Activated T-helper 2 cell treated with anti-CD3 and anti-CD28 coated beads, Interferon-gamma antibody, Interleukin-2, Interleukin-4, amounts not matched to agents 10 μg/mL and 5 μg/mL and 100 μg/mL, durations not matched to agents 14 hours and 24 hours and 36 hours (primary cell): Measurements from ENCODE around the gene MINDY2. TPM values are rescaled to one million over a fixed set of nuclear protein-coding genes. Genes with fewer than 3 reads are reported as not detected.

ENCODE experiments used
- DNase-seq: peaks from one replicate; pipeline ENCODE4 v3.0.0; 2021; ENCODE audit warnings: low spot score
- H3K27ac Mint-ChIP-seq: one replicate; pipeline ENCODE4 v1.8.0; 2021; ENCODE audit warnings: mixed read lengths
- H3K27me3 Mint-ChIP-seq: one replicate; pipeline ENCODE4 v1.8.0; 2021; ENCODE audit warnings: low read depth, mixed read lengths
- H3K36me3 Mint-ChIP-seq: one replicate; pipeline ENCODE4 v1.8.0; 2021; ENCODE audit warnings: low read depth, mixed read lengths
- H3K4me1 Mint-ChIP-seq: one replicate; pipeline ENCODE4 v1.8.0; 2021; ENCODE audit warnings: low read depth, mixed read lengths
- H3K4me3 Mint-ChIP-seq: one replicate; pipeline ENCODE4 v1.8.0; 2021; ENCODE audit warnings: low read depth, mild to moderate bottlenecking, moderate library complexity, mixed read lengths
- H3K9me3 Mint-ChIP-seq: one replicate; pipeline ENCODE4 v1.8.0; 2021; ENCODE audit warnings: mixed read lengths
- intact Hi-C: fragments of 100-400 bp; cut with micrococcal nuclease; formaldehyde crosslinking; loops from one replicate; pipeline ENCODE4 v1.15.1; 2023
- total RNA-seq: library from RNA; stranded (reverse); gene quantifications from 2 replicates; pipeline ENCODE4 v1.2.3, GENCODE V29; 2022

Gene MINDY2, protein sequence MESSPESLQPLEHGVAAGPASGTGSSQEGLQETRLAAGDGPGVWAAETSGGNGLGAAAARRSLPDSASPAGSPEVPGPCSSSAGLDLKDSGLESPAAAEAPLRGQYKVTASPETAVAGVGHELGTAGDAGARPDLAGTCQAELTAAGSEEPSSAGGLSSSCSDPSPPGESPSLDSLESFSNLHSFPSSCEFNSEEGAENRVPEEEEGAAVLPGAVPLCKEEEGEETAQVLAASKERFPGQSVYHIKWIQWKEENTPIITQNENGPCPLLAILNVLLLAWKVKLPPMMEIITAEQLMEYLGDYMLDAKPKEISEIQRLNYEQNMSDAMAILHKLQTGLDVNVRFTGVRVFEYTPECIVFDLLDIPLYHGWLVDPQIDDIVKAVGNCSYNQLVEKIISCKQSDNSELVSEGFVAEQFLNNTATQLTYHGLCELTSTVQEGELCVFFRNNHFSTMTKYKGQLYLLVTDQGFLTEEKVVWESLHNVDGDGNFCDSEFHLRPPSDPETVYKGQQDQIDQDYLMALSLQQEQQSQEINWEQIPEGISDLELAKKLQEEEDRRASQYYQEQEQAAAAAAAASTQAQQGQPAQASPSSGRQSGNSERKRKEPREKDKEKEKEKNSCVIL
- 10.7 and 11.6 TPM in 2 replicates for total RNA-seq

DNA sequence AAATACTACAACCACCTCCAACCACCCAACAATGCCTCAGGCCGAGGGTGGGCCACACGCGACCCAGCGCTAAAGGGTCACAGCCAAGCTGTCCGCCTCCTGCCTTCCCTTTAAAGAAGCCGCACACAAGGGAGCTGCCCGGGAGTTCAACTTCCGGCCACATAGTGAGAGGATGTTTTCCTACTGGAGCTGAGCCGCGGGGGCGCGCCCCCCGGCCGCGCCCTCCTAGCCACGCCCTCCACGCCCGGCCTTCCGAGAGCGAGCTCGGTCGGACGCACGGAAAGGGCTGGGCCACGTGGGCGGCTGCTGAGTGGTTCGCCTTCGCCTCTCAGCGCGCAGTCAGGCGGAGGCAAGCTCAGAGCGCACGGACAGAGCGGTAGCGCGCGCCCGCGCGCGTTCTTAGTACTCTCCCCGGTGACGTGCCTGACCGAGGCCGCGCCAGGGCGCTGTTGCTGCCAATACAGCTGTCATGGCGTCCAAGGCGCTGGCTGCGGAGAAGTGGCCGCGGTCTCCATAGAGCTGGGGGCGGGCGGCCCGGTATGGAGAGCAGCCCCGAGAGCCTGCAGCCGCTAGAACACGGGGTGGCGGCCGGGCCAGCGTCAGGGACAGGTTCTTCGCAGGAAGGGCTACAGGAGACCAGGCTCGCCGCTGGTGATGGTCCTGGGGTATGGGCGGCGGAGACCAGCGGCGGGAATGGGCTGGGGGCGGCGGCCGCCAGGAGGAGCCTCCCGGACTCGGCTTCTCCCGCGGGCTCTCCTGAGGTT is at the start of gene MINDY2:
Gene MINDY2 (plus strand): TSS at position 446 of the 764 bp plus-strand sequence. CDS start 94 bp downstream, at position 540.
- Mint-ChIP-seq H3K9me3 (no peaks in the 10 kb centered on the region), H3K27ac (peak within 1 kb of the TSS; percentile 83), H3K4me1 (peaks cover 20% of the 10 kb centered on the region), H3K4me3 (no peak within 1 kb of the TSS), H3K27me3 (no peaks in the 10 kb centered on the region), H3K36me3 (no peaks in the 10 kb centered on the region)
- intact Hi-C loops: loop anchor here (1.0 to 5.0 kb wide), 4 partner anchors 21 to 544 kb away; partner anchors contain the start of gene SLTM
- peak; percentile 94 for DNase-seq

DNA sequence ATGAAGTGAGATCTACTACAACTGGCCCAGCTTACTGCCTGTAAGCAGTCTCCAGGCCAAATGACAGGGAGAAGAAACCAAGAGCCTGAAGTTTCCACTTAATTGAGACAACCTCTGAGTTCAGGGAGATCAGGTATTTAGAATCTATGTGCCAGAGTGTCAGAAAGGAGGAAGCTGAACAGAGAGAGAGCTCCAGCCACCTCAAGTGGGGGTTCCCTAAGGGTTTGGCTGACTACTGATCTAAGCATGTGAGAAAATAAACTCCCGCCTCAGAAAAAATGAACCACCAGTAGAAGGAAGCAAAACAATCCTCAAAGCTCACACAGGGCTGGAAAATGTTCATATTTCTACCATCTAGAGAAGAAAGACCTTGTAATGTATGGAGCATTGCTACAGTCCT is 46.6 kb upstream of the MINDY2 start:
- Mint-ChIP-seq H3K4me3 (no peak overlapping the region), H3K27me3 (no peaks in the 10 kb centered on the region), H3K9me3 (no peaks in the 10 kb centered on the region), H3K36me3 (peaks cover 31% of the 10 kb centered on the region), H3K4me1 (peaks cover 25% of the 10 kb centered on the region), H3K27ac (peak overlapping the region; percentile 15)
- intact Hi-C loops: no loop called here
- DNase-seq: no peak

DNA sequence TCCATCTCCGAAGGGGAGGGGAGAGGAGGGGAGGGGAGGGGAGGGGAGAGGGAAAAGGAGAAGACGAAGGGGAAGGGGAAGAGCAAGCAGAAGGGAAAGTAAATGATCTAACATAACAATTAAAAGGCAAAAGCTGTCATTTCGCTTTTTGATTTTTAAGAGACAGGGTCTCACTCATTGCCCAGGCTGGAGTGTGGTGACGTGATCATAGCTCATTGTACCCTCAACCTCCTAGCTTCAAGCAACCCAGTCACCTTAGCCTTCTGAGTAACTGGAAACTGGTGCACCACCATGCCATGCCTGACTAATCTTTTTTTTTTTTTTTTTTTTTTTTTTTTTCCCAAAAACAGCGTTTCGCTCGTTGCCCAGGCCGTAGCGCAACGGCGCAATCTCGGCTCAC is 44.2 kb upstream of the MINDY2 start:
- Mint-ChIP-seq H3K4me3 (no peak overlapping the region), H3K4me1 (peaks cover 25% of the 10 kb centered on the region), H3K9me3 (no peaks in the 10 kb centered on the region), H3K27me3 (no peaks in the 10 kb centered on the region), H3K27ac (no peak overlapping the region), H3K36me3 (peaks cover 35% of the 10 kb centered on the region)
- intact Hi-C loops: no loop called here
- DNase-seq: no peak

DNA sequence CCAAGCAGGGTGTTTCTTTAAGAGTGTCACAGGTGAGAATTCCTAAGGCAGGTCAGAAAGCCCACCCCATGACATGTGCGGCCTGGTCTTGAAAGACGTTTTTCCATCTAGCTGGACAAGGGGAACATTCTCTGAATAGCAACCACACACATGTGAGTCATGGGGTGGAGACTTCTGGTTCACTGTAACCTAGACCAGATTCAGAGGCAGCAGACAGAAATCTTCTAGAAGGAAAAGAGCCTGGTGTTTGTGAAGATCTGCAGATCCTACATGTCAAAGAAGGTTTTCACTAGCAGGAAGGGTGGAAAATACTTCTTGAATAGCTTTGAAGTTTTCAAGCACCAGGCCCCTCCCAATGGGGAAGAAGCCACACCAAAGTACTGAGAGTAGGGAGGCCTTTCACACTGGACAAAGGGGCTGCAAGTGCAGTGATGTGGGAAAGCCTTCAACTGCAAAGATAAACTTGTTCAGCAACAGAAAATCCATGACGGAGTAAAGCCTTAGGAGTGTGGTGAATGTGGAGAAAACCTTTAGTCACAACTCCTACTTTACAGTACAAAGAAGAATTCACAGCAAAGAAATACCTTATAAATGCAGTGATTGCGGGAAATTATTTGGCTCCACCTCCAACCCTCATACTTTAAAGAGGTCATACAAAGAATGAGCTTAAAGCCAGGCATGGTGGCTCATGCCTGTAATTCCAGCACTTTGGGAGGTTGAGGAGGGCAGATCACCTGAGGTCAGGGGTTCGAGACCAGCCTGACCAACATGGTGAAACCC is 39.2 kb upstream of the MINDY2 start:
- Mint-ChIP-seq H3K4me3 (no peak overlapping the region), H3K9me3 (no peaks in the 10 kb centered on the region), H3K36me3 (peaks cover 33% of the 10 kb centered on the region), H3K27ac (peak overlapping the region; percentile 28), H3K4me1 (peaks cover 37% of the 10 kb centered on the region), H3K27me3 (no peaks in the 10 kb centered on the region)
- no peak for DNase-seq
- intact Hi-C loops: no loop called here

DNA sequence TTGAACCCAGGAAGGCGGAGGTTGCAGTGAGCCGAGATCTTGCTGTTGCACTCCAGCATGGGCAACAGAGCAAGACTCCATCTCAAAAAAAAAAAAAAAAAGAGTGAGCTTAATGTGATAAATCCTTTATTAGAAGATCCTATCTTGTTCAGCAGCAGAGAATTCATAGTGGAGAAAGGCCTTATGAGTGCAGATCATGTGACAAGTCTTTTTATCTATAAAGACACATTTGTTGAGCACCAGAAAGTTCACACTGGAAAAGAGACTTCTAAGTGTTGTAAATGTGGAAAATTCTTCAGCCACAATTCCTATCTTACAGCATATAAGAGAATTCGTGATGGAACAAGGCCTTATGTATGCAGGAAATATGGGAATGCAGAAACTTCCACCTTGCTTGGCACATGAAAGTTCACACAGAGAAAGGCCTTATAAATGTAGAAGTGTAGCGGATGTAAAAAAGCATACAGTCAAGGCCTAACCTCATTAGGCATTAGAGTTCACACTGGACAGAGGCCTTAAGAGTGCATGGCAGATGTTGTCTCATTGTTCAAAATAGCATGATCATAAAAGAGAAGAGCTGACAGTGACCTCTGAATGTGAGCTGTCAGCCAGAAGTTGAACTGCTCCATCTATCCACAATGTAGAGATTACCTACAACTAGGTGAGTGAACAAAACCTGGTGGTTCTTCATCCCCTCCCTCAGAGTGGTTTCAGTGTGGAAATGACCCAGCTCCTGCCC is 38.3 kb upstream of the MINDY2 start:
- Mint-ChIP-seq H3K36me3 (peaks cover 33% of the 10 kb centered on the region), H3K4me3 (no peak overlapping the region), H3K4me1 (peaks cover 43% of the 10 kb centered on the region), H3K9me3 (no peaks in the 10 kb centered on the region), H3K27ac (no peak overlapping the region), H3K27me3 (no peaks in the 10 kb centered on the region)
- intact Hi-C loops: no loop called here
- DNase-seq: no peak

DNA sequence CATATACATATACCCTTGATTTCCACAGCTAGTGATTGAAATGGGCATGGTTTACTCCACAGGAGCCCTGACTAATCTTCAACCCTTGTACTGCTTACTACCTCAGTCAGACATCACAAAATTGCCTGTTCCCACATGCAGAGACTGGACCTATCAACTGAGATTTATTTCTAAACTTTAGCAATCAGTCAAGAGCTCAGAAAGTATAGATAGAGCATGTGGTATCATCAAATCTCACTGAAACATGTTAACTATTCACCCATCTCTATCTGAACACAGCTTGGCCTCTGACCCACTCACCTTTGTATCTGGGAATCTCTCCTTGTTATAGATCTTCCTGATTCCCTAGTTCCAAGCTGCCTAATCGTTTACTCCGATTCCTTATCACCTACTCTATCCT is 36.2 kb upstream of the MINDY2 start:
- no peak for DNase-seq
- H3K27me3 Mint-ChIP-seq: no peaks in the 10 kb centered on the region
- peaks cover 55% of the 10 kb centered on the region for H3K4me1 Mint-ChIP-seq
- H3K27ac Mint-ChIP-seq: no peak overlapping the region
- no peaks in the 10 kb centered on the region for H3K9me3 Mint-ChIP-seq
- peaks cover 30% of the 10 kb centered on the region for H3K36me3 Mint-ChIP-seq
- intact Hi-C loops: no loop called here
- no peak overlapping the region for H3K4me3 Mint-ChIP-seq

DNA sequence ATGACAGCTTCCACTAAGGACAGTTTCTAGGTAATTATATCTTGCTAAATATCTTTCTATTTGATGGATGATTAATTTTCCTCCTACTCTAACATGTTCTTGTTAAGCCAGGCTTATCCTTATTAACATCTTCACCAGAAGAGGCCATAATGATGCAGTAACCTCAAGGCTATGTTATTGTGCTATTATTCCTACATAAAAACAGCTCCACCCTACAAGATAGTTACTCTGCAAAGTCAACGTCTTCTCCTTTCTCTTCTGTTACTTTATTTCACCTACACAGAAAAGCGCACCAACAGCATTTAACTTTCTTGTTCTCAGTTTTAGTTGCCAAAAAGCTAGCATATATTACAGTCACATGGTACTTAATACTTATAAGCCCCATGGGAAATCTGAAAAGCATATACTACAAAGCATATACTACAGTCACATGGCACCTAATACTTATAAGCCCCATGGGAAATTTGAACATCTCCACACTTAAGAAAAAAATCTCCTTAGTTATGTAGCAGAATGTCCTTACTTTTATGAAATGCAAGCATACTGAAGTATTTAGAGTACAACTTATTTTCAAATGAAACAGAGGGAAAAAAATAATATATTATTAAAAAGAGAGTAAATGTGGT is 35.0 kb upstream of the MINDY2 start:
- Mint-ChIP-seq H3K27me3 (no peaks in the 10 kb centered on the region), H3K27ac (no peak overlapping the region), H3K36me3 (peaks cover 21% of the 10 kb centered on the region), H3K9me3 (no peaks in the 10 kb centered on the region), H3K4me3 (no peak overlapping the region), H3K4me1 (peaks cover 54% of the 10 kb centered on the region)
- no peak for DNase-seq
- intact Hi-C loops: no loop called here

DNA sequence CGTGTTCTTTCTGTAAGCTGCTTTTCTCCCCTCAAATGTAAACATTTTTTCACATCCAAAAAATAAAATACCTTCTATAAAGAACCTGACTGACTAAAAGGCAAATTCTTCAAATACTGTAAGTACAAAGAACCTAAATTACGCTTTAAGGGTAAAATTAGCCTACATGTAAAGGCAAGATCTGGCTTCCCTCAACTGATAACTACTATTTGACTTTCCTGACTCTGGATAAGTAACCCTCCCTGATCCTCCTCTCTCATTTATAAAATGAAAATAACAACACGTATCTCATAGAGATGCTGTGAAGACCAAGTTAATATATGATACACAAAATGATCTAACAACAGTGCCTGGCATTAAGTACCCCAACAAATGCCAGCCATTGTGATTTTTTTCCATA is 33.8 kb upstream of the MINDY2 start:
- Mint-ChIP-seq H3K27ac (no peak overlapping the region), H3K4me3 (no peak overlapping the region), H3K27me3 (no peaks in the 10 kb centered on the region), H3K36me3 (peaks cover 17% of the 10 kb centered on the region), H3K4me1 (peaks cover 58% of the 10 kb centered on the region), H3K9me3 (no peaks in the 10 kb centered on the region)
- intact Hi-C loops: no loop called here
- DNase-seq: no peak

DNA sequence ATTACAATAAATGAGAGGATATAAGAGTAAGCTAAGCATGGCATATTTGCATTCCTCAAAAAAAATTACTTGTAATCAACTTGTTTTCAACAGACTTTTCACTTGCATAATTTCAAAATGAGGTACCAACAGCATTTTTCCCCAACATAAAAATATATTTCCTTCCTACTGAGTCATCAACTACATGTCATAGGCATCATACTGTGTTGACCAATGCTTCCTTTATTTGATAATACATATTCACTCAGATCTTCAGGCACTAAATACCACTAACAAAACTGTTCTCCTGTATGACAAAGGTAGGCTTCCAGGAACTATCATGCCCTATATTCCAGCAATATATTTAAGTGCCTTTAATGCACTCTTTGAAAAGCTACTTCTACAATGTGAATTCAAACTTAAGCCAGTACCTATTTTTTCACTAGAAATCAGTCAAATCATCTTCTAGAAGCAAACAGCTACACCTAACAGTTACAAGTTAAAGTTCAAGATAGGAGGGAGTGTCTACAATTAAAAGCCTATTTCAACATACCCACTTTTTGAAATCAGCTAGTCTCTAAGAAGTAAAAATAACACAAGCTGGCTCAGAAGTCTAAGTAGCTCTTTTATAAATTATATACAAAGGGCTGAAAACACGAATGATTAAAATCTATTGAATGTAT is 32.9 kb upstream of the MINDY2 start:
- no peak for DNase-seq
- Mint-ChIP-seq H3K27ac (peak overlapping the region; percentile 70), H3K9me3 (no peaks in the 10 kb centered on the region), H3K4me1 (peaks cover 61% of the 10 kb centered on the region), H3K27me3 (no peaks in the 10 kb centered on the region), H3K36me3 (peaks cover 12% of the 10 kb centered on the region), H3K4me3 (peak overlapping the region; percentile 9)
- intact Hi-C loops: no loop called here

DNA sequence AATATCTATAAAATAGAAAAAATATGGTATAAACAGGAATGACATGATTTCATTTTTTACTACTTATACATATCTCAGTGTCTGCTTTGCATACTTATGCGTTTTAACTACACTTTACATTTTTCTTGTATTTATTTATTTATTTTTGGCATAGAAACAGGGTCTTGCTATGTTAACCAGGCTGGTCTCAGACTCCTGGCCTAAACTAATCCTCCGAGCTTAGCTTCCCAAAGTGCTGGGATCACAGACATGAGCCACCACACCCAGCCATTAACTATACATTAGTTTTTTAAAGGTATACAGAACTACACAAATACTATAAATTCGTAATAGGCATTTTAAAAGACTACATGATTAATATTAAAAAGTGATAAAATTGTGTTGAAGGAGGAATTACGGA is 30.7 kb upstream of the MINDY2 start:
- Mint-ChIP-seq H3K27ac (no peak overlapping the region), H3K36me3 (peaks cover 25% of the 10 kb centered on the region), H3K4me1 (peaks cover 65% of the 10 kb centered on the region), H3K4me3 (no peak overlapping the region), H3K9me3 (no peaks in the 10 kb centered on the region), H3K27me3 (no peaks in the 10 kb centered on the region)
- no peak for DNase-seq
- intact Hi-C loops: no loop called here

DNA sequence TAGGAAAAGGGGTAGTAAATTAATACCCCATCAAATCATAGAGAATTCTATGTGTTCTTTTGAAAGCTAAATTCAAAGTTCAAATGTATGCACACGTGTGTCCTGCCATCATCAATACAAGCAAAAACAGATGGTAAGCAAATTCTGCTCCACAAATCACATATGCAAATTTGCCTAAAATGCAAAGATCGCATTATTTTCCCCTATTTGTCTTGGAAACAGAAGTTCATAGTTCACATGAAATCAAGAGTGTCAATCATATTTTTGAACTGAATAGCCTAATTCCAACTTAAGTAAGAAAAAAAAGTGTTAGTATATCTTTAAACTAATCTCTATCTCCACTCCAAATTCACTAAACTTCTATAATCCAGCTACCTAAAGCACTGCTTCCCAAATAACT is 30.1 kb upstream of the MINDY2 start:
- Mint-ChIP-seq H3K9me3 (no peaks in the 10 kb centered on the region), H3K4me1 (peaks cover 67% of the 10 kb centered on the region), H3K27me3 (no peaks in the 10 kb centered on the region), H3K36me3 (peaks cover 27% of the 10 kb centered on the region), H3K27ac (no peak overlapping the region), H3K4me3 (no peak overlapping the region)
- no peak for DNase-seq
- intact Hi-C loops: no loop called here
